ENCODE data around the gene TBATA. TPM values are rescaled to one million over a fixed set of nuclear protein-coding genes. Genes with fewer than 3 reads are reported as not detected.

TBATA gene
- total and polyA plus RNA-seq, 2 donors from 2014 or later = 1.9 TPM; not detected in 1

DNA sequence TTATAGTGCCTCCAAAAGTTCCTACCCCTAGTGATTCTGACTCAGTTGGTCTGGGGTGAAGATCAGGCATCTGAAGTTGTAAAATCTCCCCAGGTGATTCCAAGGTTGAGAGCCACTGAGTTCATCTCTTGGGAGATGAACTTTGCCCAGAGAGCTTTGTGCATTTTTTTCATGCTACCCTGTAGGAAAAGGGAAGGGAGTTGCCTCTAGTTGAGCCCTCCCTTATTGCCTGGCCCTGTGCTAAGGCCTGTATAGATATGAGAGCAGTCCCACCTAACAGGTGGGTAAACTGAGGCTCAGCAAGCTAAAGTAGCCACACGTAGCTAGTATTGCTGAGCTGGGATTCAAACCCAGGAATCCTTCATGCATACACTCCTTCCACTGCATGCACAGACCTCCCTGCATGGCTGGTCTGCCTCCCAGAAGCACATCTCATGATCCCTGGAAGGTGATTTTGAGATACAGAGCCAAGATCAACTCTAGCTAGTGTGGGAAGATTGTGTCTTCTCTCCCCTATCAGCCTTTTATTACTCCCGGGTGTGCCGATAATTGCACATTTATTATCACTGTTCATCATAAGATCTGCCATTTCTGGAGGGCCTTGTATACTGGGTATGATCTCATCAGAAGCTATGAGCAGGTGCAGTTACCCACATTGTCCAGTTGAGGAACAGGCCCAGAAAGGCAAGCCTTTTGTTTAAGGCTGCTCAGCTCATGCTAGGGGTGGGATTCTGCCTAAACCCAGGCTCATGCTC, 47.0 kb downstream of the TBATA start:
- H3K9me3 ChIP-seq (ENCODE audit: control insufficient read depth in 2 of 3, insufficient read depth in 1 of 3, low read length in 3 of 3) = no peaks in the 10 kb centered on the region
- H3K4me3 ChIP-seq (ENCODE audit: low read length in 3 of 3) = no peak overlapping the region
- no peaks in the 10 kb centered on the region for H3K36me3 ChIP-seq (ENCODE audit: control insufficient read depth in 2 of 3, insufficient read depth in 3 of 3, low read length in 3 of 3)
- FAIRE-seq (no peak), DNase-seq (no peak)
- TF ChIP-seq, protein P1, sequence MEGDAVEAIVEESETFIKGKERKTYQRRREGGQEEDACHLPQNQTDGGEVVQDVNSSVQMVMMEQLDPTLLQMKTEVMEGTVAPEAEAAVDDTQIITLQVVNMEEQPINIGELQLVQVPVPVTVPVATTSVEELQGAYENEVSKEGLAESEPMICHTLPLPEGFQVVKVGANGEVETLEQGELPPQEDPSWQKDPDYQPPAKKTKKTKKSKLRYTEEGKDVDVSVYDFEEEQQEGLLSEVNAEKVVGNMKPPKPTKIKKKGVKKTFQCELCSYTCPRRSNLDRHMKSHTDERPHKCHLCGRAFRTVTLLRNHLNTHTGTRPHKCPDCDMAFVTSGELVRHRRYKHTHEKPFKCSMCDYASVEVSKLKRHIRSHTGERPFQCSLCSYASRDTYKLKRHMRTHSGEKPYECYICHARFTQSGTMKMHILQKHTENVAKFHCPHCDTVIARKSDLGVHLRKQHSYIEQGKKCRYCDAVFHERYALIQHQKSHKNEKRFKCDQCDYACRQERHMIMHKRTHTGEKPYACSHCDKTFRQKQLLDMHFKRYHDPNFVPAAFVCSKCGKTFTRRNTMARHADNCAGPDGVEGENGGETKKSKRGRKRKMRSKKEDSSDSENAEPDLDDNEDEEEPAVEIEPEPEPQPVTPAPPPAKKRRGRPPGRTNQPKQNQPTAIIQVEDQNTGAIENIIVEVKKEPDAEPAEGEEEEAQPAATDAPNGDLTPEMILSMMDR (IDR thresholded peaks at IDR 0.05; ENCODE audit: borderline replicate concordance, extremely low read depth, insufficient read depth) = no peak
- H3K4me1 ChIP-seq (ENCODE audit: control insufficient read depth in 2 of 3, insufficient read depth in 2 of 3, low read depth in 1 of 3, low read length in 3 of 3) = peaks cover 6 to 15% (median 12%) of the 10 kb centered on the region in 3 donors
- intact Hi-C loops (cut with DNase I) = no loop called here
- no peaks in the 10 kb centered on the region for H3K27me3 ChIP-seq (ENCODE audit: control insufficient read depth, insufficient read depth, low read length)
- H3K27ac ChIP-seq (ENCODE audit: low read depth in 2 of 2, low read length in 2 of 2) = no peak overlapping the region
- H3K9ac ChIP-seq (ENCODE audit: low read length in 3 of 3) = no peak overlapping the region

DNA sequence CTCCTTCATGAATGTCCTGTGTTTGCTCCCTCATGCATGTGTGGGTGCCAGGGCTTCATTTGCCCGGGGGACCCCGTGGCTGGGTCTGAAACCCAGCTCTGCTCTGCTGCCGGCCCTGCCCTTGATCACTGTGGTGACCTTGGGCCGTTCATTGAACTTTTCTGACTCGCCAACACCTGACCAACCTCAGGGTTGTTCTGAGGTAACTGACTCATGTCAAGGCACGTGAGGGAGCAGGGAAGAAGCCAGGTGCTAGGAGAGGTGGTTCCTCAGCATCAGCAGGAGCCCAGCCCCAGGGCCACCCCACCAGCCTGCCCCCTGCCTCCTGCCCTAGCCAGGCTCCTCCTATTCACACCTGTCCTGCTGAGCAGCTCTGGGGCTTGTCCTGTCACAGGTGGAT, 47.9 kb downstream of the TBATA start:
- DNase-seq (peak in 1 of 5 donors; percentile 39), FAIRE-seq (no peak)
- Histone ChIP-seq H3K27ac (ENCODE audit: low read depth in 2 of 2, low read length in 2 of 2) (no peak overlapping the region), H3K4me1 (ENCODE audit: control insufficient read depth in 2 of 3, insufficient read depth in 2 of 3, low read depth in 1 of 3, low read length in 3 of 3) (peaks cover 0 to 9% (median 6%) of the 10 kb centered on the region in 3 donors), H3K27me3 (ENCODE audit: control insufficient read depth, insufficient read depth, low read length) (no peaks in the 10 kb centered on the region), H3K36me3 (ENCODE audit: control insufficient read depth in 2 of 3, insufficient read depth in 3 of 3, low read length in 3 of 3) (no peaks in the 10 kb centered on the region), H3K9me3 (ENCODE audit: control insufficient read depth in 2 of 3, insufficient read depth in 1 of 3, low read length in 3 of 3) (no peaks in the 10 kb centered on the region), H3K4me3 (ENCODE audit: low read length in 3 of 3) (no peak overlapping the region), H3K9ac (ENCODE audit: low read length in 3 of 3) (no peak overlapping the region)
- intact Hi-C loops (cut with DNase I) = no loop called here
- TF ChIP-seq, protein P1 (IDR thresholded peaks at IDR 0.05; ENCODE audit: borderline replicate concordance, extremely low read depth, insufficient read depth) = no peak

DNA sequence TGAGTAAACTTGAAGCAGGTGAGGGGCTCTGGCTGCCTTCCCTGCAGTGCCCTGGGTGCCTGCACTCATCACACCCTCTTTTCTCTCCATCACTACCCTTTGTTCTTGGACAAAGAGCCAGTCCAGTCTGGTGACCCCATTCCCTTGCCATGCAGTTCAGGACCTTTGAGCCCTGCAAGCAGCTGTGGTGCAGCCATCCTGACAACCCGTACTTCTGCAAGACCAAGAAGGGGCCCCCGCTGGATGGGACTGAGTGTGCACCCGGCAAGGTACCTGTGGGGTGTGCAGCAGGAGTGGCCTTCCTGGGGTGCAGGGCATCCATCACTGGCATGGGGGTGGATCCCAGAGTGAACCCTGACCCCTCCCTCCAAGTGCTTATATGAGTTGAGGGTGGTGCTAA, 48.7 kb downstream of the TBATA start:
- intact Hi-C loops (cut with DNase I) = no loop called here
- no peaks in the 10 kb centered on the region for H3K9me3 ChIP-seq (ENCODE audit: control insufficient read depth in 2 of 3, insufficient read depth in 1 of 3, low read length in 3 of 3)
- no peak overlapping the region for H3K9ac ChIP-seq (ENCODE audit: low read length in 3 of 3)
- no peak overlapping the region for H3K27ac ChIP-seq (ENCODE audit: low read depth in 2 of 2, low read length in 2 of 2)
- TF ChIP-seq, protein P1 (IDR thresholded peaks at IDR 0.05; ENCODE audit: borderline replicate concordance, extremely low read depth, insufficient read depth) = no peak
- peaks cover 0 to 9% (median 3%) of the 10 kb centered on the region in 3 donors for H3K4me1 ChIP-seq (ENCODE audit: control insufficient read depth in 2 of 3, insufficient read depth in 2 of 3, low read depth in 1 of 3, low read length in 3 of 3)
- H3K36me3 ChIP-seq (ENCODE audit: control insufficient read depth in 2 of 3, insufficient read depth in 3 of 3, low read length in 3 of 3) = no peaks in the 10 kb centered on the region
- no peak for FAIRE-seq
- H3K27me3 ChIP-seq (ENCODE audit: control insufficient read depth, insufficient read depth, low read length) = no peaks in the 10 kb centered on the region
- peak in 1 of 5 donors; percentile 52 for DNase-seq
- H3K4me3 ChIP-seq (ENCODE audit: low read length in 3 of 3) = no peak overlapping the region

All from kidney (tissue), 14 donors.